LNCaP clone FGC (cell line): ENCODE results near the gene SSR3.

Experiments
- DNase-seq: peaks from one replicate; pipeline ENCODE4 v3.0.0-alpha.2; 2011; ENCODE audit warnings: low read depth
- H3K4me3 ChIP-seq: 2 replicates; pipeline ENCODE4 v1.5.1; 2011; ENCODE audit warnings: mild to moderate bottlenecking, low read depth, low read length, control low read depth
- TF ChIP-seq, protein P1 (sequence below): IDR thresholded peaks from 2 replicates; pipeline ENCODE4 v1.5.1; 2012; ENCODE audit warnings: mild to moderate bottlenecking; ENCODE audit not compliant: control insufficient read depth, insufficient read depth; ENCODE audit errors: extremely low read depth

The SSR3 gene

GRCh38 chr3:156513619-156514018 is 41.3 kb downstream of the SSR3 start:
- peak; percentile 76 for DNase-seq
- no peak overlapping the region for H3K4me3 ChIP-seq
- TF ChIP-seq, protein P1, sequence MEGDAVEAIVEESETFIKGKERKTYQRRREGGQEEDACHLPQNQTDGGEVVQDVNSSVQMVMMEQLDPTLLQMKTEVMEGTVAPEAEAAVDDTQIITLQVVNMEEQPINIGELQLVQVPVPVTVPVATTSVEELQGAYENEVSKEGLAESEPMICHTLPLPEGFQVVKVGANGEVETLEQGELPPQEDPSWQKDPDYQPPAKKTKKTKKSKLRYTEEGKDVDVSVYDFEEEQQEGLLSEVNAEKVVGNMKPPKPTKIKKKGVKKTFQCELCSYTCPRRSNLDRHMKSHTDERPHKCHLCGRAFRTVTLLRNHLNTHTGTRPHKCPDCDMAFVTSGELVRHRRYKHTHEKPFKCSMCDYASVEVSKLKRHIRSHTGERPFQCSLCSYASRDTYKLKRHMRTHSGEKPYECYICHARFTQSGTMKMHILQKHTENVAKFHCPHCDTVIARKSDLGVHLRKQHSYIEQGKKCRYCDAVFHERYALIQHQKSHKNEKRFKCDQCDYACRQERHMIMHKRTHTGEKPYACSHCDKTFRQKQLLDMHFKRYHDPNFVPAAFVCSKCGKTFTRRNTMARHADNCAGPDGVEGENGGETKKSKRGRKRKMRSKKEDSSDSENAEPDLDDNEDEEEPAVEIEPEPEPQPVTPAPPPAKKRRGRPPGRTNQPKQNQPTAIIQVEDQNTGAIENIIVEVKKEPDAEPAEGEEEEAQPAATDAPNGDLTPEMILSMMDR: no peak

DNA sequence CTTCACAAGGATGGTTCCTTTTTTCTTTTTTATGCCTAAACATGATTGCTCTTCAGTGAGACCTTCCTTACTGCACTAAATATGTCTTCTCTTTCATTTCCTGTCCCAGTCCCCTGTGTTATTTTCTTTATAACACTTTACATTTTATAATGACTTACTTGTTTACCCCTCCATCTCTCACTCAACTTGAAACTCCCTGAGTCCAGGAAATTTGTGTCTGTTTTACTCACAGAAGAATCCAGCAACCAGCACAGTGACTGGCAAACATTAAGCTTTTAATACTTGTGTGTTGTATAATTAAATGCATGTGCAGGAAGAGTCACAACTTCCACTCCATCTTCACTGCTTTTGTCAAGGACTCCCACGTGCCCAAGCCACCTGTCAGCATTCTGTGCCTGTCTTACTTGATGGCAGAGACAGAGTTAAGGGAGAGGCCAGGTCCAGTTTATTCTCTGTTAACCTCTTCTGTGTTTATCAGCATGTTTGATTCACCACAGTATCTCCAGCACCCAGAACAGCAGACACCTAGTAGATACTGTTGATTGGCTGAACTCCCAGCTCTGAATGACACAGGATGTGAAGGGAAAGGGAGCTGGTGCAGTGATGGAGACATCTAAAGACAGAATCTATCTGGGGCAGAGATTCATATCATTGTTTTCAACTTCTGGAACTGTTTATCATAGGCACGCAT is 42.8 kb downstream of the SSR3 start:
- H3K4me3 ChIP-seq: no peak overlapping the region
- TF ChIP-seq, protein P1: no peak
- DNase-seq: no peak

DNA sequence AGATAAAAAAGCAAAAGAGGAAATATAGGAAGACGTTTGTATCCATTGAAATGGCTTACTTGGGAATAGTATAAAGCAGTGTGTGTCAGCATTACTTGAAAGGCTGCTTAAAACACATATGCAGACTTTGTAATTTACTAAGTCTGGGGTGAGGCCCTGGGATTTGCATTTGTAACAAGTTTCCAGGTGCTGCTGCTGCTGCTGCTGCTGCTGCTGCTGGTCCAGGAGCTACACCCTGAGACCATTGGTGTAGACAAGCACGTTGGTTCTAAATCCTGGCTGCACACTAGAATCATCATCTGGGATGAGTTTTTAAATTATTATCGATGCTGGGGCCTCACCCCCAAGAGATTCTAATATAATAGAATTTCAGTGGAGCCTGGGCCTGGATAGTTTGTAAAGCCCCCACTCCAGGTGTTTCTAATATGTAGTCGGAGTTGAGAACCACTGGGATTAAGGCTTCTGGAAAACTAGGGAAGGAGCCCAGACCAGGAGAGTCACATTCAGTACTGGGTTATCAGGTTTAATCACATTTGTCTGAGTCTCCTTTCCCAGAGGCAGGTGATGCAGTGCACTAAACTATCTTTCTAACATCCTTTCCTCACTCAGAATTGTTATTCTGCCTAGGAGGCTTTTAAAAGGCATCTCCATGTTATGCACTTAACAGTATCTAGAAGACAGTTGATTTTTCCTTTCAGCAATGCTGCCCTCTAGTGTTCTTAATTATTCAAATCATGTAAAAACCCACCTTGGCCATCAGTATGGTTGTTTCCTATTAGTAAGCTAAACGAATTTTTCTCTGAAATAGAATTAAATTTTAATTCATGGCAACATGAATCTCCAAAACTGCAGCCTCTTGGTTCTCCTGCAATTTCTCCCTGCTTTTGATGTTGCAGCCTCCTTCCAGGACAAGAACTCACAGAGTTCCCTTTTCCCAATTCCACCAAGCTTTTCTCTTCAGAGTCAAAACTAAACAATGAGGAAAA is 45.4 kb downstream of the SSR3 start:
- no peak overlapping the region for H3K4me3 ChIP-seq
- TF ChIP-seq, protein P1: peak; percentile 57
- DNase-seq: peak; percentile 30

GRCh38 chr3:156507285-156507684 is 47.6 kb downstream of the SSR3 start:
- TF ChIP-seq, protein P1: no peak
- no peak overlapping the region for H3K4me3 ChIP-seq
- DNase-seq: no peak

DNA sequence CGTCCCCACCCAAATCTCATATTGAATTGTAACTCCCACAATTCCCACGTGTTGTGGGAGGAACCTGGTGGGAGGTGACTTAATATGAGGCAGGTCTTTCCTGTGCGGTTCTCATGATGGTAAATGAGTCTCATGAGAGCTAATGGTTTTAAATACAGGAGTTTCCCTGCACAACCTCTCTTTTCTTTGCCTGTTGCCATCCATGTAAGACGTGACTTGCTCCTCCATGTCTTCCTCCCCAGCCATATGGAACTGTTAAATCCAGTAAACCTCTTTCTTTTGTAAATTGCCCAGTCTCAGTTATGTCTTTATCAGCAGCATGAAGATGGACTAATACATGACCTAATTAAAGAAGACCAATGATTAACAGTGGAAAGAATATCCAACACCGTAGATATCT is 56.6 kb downstream of the SSR3 start:
- no peak overlapping the region for H3K4me3 ChIP-seq
- no peak for DNase-seq
- TF ChIP-seq, protein P1: no peak

GRCh38 chr3:156497326-156497725 is 57.6 kb downstream of the SSR3 start:
- no peak overlapping the region for H3K4me3 ChIP-seq
- TF ChIP-seq, protein P1: no peak
- no peak for DNase-seq
